Breast epithelium (tissue), 4 donors: ENCODE data around the gene RPLP1. TPM values are rescaled to one million over a fixed set of nuclear protein-coding genes. Genes with fewer than 3 reads are reported as not detected.

Experiments used
- DNase-seq, 2 donors: peaks; one replicate each; pipeline ENCODE4 v3.0.0-alpha.2; 2019; ENCODE audit warnings: low spot score in 2 of 2
- H3K27ac ChIP-seq, 2 donors: fragments of 200-600 bp; sonication (generic) in 1 of 2; one replicate each; pipeline ENCODE4 v1.5.1; 2016 to 2019; ENCODE audit warnings: mild to moderate bottlenecking in 1 of 2
- H3K27me3 ChIP-seq, 2 donors: fragments of 200-600 bp; sonication (generic) in 1 of 2; one replicate each; pipeline versions ENCODE4 v1.5.1 to v1.6.0; 2017 to 2019; ENCODE audit warnings: control low read depth in 1 of 2, mild to moderate bottlenecking in 1 of 2
- H3K36me3 ChIP-seq: fragments of 200-600 bp; one replicate; pipeline ENCODE4 v1.5.1; 2019
- H3K4me1 ChIP-seq, 2 donors: fragments of 200-600 bp; sonication (generic); one replicate each; pipeline ENCODE4 v1.5.1; 2016 to 2019; ENCODE audit warnings: control low read depth in 1 of 2
- H3K4me3 ChIP-seq, 3 donors: fragments of 200-600 bp; sonication (generic); 1 replicate in 2 of 3; 2 replicates in 1 of 3; pipeline ENCODE4 v1.5.1; 2016 to 2019; ENCODE audit warnings: mild to moderate bottlenecking in 3 of 3, moderate library complexity in 2 of 3
- H3K9me3 ChIP-seq, 2 donors: fragments of 200-600 bp; sonication (generic) in 1 of 2; one replicate each; pipeline ENCODE4 v1.5.1; 2016 to 2019; ENCODE audit warnings: control low read depth in 1 of 2
- POLR2A ChIP-seq: fragments of 450-650 bp; IDR thresholded peaks from one replicate; pipeline ENCODE4 v1.6.1; 2016; ENCODE audit warnings: antibody characterized with exemption, mild to moderate bottlenecking, moderate library complexity
- POLR2AphosphoS5 ChIP-seq, 3 donors: sonication (generic); formaldehyde crosslinking; IDR thresholded peaks; one replicate each; pipeline ENCODE4 v1.6.1; 2017; ENCODE audit warnings: antibody characterized with exemption in 3 of 3
- intact Hi-C: fragments of 100-400 bp; cut with DNase I; formaldehyde crosslinking; loops from one replicate; pipeline ENCODE4 v1.15.1; 2023; ENCODE audit warnings: low total_unique reads
- total RNA-seq, 3 donors: library from RNA; depleted of rRNA; stranded (reverse); fragments of >200 nt; gene quantifications; one replicate each; pipeline ENCODE4 v1.1.0, GENCODE V29; 2016
- TF ChIP-seq, protein P1 (sequence below), 3 donors: fragments of 450-650 bp; IDR thresholded peaks; one replicate each; pipeline ENCODE4 v1.5.1; 2016 to 2017; ENCODE audit warnings: antibody characterized with exemption in 3 of 3, mild to moderate bottlenecking in 3 of 3, moderate library complexity in 3 of 3

RPLP1 gene
- total RNA-seq, 3 donors from 2014 or later = 624 to 881 (median 805) TPM

DNA sequence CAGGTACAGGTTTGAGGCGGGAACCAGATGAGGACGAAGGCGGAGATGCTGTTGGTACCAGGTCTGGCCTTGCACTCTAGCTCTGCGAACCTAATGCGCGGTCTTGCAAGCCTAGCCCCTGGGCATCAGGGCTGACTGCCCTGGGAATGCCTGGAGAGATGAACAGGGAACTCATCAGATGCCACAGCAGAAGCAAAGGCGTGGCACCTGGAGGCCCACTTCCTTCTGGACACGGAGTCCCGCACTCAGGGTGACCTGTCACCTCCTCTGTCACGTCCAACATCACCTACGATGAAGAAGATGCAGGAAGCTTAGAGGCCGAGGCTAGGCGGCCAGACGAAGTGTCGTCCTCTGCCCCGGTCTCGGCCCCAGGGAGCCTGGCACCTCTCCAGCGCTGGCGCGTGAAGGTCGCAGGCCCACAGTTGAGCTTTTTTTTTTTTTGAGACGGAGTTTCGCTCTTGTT lies 9.4 kb downstream of the RPLP1 start:
- no peak for TF ChIP-seq POLR2A
- TF ChIP-seq, protein P1, sequence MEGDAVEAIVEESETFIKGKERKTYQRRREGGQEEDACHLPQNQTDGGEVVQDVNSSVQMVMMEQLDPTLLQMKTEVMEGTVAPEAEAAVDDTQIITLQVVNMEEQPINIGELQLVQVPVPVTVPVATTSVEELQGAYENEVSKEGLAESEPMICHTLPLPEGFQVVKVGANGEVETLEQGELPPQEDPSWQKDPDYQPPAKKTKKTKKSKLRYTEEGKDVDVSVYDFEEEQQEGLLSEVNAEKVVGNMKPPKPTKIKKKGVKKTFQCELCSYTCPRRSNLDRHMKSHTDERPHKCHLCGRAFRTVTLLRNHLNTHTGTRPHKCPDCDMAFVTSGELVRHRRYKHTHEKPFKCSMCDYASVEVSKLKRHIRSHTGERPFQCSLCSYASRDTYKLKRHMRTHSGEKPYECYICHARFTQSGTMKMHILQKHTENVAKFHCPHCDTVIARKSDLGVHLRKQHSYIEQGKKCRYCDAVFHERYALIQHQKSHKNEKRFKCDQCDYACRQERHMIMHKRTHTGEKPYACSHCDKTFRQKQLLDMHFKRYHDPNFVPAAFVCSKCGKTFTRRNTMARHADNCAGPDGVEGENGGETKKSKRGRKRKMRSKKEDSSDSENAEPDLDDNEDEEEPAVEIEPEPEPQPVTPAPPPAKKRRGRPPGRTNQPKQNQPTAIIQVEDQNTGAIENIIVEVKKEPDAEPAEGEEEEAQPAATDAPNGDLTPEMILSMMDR (IDR thresholded peaks at IDR 0.05) = no peak
- Histone ChIP-seq H3K36me3 (no peaks in the 10 kb centered on the region), H3K27ac (peak overlapping the region; percentile 94), H3K4me3 (peak overlapping the region; percentile 46 to 70 (median 68)), H3K27me3 (no peaks in the 10 kb centered on the region), H3K9me3 (no peaks in the 10 kb centered on the region), H3K4me1 (no peaks in the 10 kb centered on the region)
- DNase-seq = no peak
- intact Hi-C loops = no loop called here

DNA sequence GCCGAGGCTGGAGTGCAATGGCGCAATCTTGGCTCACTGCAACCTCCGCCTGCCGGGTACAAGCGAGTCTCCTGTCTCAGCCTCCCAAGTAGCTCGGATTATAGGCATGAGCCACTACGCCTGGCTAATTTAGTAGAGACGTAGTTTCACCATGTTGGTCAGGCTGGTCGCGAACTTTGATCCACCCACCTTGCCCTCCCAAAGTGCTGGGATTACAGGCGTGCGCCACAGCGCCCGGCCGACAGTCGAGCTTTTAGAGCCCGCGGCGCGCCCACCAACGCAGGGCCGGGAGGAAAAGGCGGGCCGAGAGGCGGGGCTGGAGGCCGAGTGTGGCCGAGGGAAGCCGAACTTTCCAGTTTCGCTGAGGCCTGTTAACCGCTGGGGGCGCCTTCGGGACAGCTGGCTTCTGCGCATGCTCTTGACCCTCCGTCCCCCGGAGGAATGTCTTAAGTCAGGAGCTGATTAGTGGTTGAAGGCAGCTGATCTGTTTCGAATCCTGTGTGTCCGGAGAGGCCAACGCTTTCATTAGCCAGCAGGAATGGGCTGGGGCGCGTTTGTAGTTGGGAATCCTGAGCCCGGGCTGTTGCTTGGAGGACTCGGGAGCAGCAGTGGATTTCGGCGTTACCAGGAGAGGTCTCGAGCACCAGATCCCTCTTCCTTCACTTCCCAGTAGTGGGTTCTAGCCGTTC lies 10.0 kb downstream of the RPLP1 start:
- no peaks in the 10 kb centered on the region for H3K9me3 ChIP-seq
- peak overlapping the region; percentile 94 for H3K27ac ChIP-seq
- TF ChIP-seq POLR2A = peak; percentile 32
- peak; percentile 38 to 89 (median 69) for TF ChIP-seq POLR2AphosphoS5 (IDR thresholded peaks at IDR 0.05)
- TF ChIP-seq, protein P1 (IDR thresholded peaks at IDR 0.05) = peak; percentile 92 to 97 (median 93)
- DNase-seq = peak; percentile 96 to 97
- no peaks in the 10 kb centered on the region for H3K36me3 ChIP-seq
- H3K27me3 ChIP-seq = no peaks in the 10 kb centered on the region
- H3K4me3 ChIP-seq = peak overlapping the region; percentile 46 to 70 (median 68)
- intact Hi-C loops = no loop called here
- H3K4me1 ChIP-seq = no peaks in the 10 kb centered on the region

DNA sequence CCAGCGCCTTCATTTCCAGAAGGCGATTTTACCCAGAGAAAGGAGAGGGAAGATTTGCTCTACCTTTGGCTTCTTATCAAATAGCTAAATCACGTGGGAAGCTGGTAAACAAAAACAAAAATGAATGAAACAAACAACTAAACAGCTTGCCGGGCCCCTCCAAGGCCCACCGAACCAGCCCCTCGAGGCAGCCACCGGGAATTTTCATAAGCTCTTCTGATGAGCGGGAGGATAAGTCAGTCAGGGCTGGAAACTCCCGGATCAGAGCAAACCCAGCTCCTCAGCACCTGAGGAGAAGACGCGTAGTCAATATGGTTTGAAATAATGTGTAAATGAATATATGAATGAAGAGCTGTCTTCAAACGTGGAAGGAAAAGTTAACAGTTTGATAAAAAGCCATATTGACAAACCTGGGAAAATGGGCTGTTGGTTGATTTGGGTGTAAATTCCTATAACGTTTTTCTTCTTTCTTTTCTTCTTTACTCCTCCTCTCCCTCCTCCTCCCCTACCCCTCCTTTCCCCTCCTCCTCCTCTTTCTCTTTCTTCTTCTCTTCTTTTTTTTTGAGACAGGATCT lies 10.7 kb downstream of the RPLP1 start:
- H3K36me3 ChIP-seq = no peaks in the 10 kb centered on the region
- H3K27me3 ChIP-seq = no peaks in the 10 kb centered on the region
- H3K27ac ChIP-seq = peak overlapping the region; percentile 94
- H3K9me3 ChIP-seq = no peaks in the 10 kb centered on the region
- peak overlapping the region; percentile 46 to 70 (median 68) for H3K4me3 ChIP-seq
- intact Hi-C loops = no loop called here
- DNase-seq = no peak
- H3K4me1 ChIP-seq = no peaks in the 10 kb centered on the region
- TF ChIP-seq POLR2AphosphoS5 (IDR thresholded peaks at IDR 0.05) = no peak
- TF ChIP-seq, protein P1 (IDR thresholded peaks at IDR 0.05) = no peak
- no peak for TF ChIP-seq POLR2A

DNA sequence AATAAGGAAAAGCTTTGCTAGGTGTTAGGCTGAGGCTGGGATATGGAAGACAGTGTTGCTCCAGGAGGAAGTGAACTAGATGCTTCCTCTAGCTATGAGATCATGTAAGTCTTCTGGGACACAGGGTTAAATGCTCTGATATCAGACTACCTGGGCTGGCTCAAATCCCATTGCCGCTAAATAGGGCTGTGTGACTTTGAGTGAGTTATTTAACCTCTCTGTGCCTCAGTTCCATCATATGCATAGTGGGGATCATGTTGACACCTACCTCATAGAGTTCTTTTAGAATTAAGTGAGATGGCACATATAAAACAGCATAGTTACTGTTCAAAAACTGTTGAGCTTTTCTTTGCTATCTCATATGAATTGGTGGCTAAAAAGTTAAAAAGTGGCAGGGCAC lies 12.6 kb downstream of the RPLP1 start:
- H3K4me3 ChIP-seq = no peak overlapping the region
- no peaks in the 10 kb centered on the region for H3K4me1 ChIP-seq
- no peak overlapping the region for H3K27ac ChIP-seq
- H3K36me3 ChIP-seq = no peaks in the 10 kb centered on the region
- H3K27me3 ChIP-seq = no peaks in the 10 kb centered on the region
- intact Hi-C loops = no loop called here
- no peak for TF ChIP-seq POLR2A
- no peak for TF ChIP-seq POLR2AphosphoS5 (IDR thresholded peaks at IDR 0.05)
- TF ChIP-seq, protein P1 (IDR thresholded peaks at IDR 0.05) = no peak
- no peak for DNase-seq
- no peaks in the 10 kb centered on the region for H3K9me3 ChIP-seq

DNA sequence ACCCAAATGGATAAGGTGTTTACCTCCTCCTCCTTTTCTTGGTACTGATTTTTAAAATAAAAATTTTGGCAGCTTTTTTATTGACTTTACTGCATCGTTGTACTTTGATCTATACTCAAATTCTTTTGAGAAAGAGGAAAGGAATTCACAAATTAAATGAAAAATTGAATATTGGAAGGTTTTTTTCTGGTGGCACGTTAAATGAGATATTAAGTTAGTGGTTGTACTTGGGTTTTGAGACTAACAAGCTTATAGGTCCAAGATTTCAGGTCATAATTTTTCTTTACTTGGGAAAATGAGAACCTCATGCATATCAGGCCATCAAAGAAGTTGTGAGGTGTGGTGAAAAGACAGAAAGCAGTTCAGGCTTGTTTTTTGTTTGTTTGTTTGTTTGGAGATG lies 14.1 kb downstream of the RPLP1 start:
- Histone ChIP-seq H3K27ac (no peak overlapping the region), H3K4me3 (no peak overlapping the region), H3K9me3 (no peaks in the 10 kb centered on the region), H3K36me3 (no peaks in the 10 kb centered on the region), H3K27me3 (no peaks in the 10 kb centered on the region), H3K4me1 (no peaks in the 10 kb centered on the region)
- intact Hi-C loops = no loop called here
- TF ChIP-seq, protein P1 (IDR thresholded peaks at IDR 0.05) = no peak
- DNase-seq = no peak
